HG03139 (cell line): ENCODE results near the gene FIGLA.

Experiments
- ATAC-seq: cut with Tn5 transposase; IDR thresholded peaks from one replicate; pipeline ENCODE4 v1.9.1; 2021; ENCODE audit not compliant: unreplicated experiment

Gene FIGLA

DNA sequence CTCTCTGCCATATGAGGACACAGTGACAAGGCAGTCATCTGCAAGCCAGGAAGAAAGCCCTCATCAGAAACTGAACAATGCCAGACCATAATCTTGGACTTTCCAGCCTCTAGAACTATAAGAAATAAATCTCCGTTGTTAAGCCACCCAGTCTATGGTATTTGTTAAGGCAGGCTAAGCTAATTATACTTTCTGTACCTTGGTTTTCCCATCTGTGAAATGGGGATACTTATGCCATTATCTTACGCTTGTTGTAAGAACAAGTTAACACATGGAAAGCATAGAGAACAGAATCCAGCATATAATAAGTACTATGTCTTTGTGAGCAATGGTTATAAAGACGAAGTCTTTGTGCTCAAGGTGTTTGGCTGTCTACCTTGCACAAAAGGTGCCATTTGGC lies 14.2 kb downstream of the FIGLA start:
- ATAC-seq = no peak

DNA sequence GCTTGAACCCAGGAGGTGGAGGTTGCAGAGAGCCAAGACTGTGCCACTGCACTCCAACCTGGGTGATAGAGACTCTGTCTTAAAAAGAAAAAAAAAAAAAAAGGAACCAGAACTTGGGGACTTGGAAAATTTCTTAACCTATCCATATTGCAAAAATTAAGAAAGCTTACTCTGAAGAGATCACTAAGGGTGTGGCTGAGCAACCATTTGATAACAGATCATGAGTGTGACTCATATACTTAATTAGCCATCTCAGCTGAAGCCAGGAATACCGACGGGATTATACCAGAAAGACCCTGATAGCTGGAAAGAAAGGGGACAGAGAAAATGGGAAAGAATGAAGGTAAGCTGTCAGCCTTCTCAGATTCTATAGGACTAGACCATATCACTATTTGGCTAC lies 15.3 kb downstream of the FIGLA start:
- no peak for ATAC-seq

DNA sequence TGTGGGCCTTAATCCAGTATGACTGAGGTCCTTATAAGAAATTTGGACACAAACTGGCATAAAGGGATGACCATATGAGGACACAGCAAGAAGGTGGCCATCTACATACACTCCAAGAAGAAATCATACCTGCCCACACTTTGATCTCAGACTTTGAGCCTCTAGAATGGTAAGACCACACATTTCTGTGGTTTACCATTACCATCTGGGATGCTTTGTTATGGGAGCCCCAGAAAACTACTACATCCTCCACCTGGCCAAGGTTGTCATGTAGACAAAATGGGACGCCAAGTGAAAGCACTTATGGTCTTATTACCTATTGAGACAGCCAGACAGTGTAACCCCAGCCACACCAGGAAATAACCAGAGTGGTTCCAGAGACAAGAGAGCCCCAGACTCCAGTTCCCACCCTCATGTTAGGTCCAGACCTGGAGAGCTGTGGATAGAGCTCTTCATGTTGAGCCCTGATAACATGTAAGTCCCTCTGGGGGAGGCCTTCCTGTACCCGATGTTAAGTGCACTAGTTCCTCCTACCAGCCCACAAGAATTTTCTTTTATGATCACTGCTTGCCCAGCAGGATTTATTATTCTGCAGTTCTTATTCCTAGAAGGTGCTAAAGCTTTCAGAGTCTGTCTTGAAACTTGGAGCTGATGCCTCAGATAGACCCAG lies 17.8 kb downstream of the FIGLA start:
- ATAC-seq = no peak

DNA sequence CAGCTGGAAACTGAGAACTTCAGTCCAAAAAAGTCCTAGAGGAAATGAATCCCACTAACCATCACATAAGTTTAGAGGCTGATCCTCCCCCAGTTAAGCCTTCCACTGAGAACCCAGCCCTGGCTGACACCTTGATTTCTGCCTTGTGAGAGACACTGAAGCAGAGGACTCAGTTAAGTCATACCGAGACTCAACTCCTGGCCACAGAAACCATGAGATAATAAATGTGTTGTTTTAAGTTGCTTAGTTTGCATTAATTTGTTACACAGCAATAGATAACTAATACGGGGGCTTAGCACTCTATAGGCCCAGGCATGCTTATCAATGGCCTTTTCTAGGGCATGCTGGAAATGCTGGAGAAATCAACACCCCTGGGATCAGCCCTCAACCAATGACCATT lies 19.0 kb downstream of the FIGLA start:
- peak; percentile 63 for ATAC-seq

DNA sequence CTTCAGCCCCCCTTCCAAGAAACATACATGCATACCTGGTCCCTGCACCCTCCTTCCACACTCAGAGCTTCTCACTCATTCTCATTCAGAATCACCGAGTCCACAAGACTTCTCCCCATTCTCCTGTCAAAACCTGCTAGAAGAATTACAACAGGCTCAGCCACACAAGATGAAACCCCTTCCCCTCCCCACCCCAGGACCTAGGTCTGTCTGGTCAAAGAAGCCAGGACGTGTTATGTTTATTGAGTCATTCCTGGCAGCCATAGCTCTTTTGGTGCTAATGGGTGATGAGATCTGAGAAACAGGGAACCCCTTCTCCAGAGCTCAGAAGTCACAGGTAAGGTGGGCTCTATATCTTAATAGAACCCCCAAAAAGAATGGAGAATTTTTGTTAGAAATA lies 21.0 kb downstream of the FIGLA start:
- no peak for ATAC-seq

DNA sequence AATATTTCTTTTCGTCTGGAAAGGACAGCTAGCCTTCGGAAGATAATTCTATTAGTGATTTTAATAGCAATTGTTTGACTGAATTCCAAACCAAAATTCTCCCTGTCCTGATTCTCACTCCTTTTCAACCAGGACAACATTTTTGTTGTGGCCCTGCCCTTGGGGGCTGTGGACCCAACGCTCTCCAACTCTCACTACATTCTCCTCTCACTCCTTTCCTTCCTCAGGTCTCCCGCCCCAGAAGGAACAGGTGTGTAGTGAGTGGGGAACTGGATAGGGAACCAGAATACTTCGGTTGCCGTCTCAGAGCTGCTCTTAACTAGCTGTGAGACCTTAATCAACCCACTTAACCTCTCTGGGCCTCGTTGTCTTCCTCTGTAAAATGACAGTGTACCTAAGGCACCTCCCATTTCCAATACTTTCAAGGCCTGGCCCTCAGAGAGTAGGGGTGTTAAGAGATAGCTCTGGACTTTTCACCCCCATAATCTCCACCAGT lies 21.8 kb downstream of the FIGLA start:
- no peak for ATAC-seq

DNA sequence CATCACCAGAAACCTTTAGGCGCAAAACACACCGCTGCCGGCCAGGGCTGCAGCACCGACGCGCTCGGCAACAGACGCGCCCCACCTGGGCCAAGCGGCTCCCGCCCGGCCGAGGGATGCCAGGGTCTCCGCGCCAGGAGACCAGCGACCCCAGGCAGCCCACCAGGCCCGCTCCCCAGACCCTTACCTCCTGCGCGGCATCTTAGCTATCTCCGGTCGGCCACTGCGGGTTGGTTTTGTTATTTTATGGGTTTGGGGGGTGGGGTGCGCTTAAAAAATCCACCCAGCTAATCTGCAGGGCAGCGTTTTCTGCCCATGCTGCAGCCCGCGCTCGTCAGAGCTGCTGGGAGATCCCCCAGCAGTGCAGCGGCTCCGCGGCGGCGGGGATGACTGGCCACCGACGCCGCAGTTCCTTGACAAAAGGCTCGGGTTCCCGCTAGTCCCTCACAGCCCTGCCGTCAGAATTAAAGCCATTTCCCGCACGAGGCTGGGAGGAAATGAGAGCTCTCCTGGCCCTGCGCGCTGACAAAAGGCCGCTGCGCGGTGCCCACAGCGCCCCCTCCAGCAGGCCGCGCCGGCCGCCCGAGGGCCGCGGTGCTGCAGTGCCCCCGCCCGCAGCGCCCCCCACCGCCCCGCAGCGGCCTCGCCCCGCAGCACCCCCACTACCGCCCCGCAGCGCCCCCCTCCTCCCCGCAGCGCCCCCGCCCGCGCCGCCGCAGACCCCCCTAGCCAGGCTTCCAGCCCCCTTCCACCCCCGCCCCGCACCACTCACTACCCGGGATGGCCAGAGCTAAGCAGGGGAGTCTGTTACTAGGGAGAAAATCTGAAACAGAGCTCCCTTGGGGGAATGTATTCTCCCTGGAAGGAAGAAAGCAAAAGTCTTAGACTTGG lies 22.5 kb downstream of the FIGLA start, which contains the start of gene ADD2:
TSS of gene ADD2 (minus strand) at position 502 of the 891 bp plus-strand sequence. CDS start 61,792 bp downstream, outside the sequence.
- ATAC-seq = no peak

DNA sequence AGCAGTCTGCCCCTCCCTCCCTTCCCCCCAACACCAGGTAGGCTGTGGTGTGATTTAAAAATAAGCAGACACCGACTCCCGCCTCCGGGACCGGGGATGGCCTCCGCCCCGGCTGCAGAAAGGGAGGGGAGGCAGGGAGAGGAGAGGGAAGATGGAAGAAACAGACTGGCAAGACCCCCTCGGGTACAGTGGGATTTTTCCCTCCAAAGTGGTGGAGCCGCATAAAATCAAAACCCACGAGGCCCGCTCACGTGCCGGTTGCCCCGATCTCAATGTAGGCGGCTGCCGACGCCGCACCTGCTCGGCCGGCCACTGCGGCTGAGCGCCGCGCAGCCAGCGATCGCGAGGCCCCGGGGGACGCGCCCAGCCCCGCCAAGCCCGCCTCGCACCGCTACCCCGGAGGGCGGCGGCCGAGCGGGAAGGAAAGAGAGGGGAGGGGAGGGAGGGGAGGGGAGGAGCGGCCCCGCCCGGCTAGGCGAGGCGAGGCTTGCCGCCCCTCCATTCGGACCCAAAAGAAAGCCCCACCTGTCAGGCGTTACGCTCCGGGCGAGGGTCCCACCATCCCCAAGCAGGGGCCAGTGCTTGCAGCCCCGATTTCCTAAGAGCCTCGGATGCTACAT lies 23.3 kb downstream of the FIGLA start:
- no peak for ATAC-seq

DNA sequence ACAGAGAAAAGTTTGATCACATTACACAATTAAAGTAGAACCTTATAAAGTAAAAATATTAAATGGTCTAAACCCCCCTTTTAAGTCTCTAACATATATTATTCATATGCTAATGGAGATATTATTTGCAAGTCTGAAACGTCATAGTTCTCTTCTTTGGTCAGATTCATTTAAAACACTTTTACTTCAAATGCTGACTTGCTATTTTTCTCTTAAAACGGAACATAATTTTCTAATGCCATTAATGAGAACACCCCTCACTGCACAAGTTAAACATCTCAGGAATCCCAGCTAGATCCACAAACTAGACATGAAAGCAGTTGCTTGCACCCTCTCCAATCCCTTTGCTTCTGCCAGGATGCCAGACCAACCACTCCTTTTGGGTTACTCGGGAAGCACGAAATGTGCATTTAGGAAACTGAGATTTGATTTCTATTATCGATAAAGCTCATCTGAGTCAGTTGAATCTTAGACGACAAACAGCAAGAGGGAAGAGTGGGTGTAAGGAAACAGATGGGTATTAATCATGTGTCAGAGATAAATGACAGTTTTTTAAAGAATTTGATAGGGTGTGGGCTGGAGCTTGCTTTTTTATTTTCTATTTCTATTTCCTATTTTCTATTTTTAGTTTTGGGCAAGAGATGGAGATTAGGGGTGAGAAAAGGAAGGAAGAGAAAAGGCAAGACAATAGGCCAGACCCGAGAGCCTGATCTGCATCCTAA lies 23.9 kb downstream of the FIGLA start:
- ATAC-seq = no peak

DNA sequence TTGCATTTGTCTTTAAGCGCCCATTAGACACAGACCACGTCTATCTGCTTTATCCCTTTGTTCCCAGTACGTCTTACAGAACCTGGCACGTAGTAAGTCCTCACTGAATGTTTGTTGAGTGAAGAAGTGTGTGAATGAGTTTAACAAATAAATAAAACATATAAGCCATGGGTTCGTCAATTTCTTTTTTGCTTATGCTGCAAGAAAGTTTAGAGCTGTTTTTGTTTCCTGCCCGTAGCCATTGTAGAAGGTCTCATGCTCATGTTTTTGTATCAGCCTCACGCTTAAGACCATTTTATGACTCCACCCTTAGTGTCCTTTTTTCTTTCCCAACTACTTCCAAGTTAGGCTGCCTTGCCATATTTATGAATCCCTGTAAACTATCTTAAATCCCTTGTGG lies 24.9 kb downstream of the FIGLA start:
- no peak for ATAC-seq

DNA sequence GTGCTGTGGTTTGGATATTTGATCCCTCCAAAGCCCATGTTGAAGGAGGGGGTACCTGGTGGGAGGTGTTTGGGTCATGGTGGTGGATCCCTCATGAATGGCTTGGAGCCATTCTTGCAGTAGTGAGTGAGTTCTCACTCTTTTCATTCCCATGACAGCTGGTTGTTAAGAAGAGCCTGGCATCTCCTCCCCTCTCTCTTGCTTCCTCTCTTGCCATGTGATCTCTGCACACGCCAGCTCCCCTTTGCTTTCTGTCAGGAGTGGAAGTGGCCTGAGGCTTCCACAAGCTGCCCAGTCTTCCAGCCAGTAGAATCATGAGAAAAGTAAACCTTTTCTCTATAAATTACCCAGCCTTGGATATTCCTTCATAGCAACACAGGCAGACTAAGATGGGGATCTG lies 31.0 kb downstream of the FIGLA start:
- ATAC-seq = no peak

DNA sequence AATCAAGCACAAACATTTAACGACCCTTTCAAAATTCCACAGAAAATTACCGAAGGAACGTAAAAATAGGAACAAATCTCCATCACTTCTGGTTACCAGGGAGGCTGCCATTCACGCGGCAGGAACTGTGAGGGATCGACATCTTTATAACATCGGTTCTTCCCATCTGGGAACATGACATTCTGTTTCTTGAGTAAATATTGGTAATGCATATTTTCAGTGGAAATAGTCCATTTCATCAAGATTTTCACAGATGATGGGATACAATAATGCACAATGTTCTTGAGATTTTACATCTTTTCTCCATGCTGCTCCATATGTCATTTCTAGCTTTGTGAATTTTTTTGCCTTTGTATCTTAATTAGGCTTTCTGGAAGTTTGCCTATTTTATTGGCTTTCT lies 32.5 kb downstream of the FIGLA start:
- ATAC-seq = no peak

DNA sequence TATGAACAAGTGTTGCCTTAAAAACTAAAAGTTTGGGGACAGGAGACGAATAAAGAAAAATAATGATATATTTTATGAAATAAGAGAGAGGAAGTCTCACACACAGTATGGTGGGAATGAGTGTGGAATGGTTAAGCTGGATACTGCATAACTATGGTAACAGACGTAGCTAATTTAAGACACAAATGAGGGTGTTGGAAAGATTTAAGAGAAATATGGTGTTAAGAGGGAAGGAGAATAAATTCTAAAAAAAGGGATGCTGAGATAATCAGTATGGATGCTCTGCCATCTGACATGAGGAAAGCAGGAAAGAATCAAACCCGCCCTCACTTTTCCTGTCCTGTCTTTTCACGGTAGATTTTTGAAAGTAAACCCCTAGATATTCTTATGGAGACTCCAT lies 33.1 kb downstream of the FIGLA start:
- ATAC-seq = no peak

DNA sequence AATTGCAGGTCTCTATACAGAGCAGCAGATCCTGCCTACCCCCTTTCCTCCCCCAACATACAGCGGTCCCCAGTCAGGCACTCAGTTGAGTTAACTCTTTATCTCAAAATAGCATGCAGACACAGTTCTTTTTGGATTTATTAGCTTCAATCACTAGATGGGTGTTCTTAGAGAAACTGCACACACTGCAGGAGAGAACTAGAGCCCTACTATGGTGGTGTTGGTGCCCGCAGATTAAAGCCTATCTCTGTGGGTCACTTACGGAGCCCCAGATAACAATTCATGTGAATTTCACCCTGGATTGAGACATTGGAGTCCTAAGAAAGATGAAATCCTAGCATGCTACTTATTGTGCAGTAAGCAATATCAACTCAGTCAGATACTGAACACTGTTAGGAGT lies 34.3 kb downstream of the FIGLA start:
- ATAC-seq = no peak

DNA sequence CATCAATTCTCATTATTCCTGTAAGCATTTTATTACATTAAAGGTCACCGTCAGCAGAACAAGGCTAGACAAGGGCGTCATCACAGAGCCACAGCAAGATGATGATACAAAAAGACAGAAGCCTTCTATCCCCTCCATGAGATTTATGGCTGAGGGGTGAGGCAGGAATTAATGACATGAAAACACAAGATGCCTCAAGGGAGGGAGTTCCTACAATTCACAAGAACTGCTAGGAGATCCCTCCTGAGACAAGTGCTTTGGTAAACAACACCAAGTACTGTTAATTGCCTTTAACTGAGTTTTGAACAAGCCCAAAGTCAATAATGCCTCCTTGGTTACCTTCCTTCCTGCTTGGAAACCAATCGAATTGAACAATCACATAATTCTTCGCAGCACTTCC lies 36.5 kb downstream of the FIGLA start:
- ATAC-seq = no peak

DNA sequence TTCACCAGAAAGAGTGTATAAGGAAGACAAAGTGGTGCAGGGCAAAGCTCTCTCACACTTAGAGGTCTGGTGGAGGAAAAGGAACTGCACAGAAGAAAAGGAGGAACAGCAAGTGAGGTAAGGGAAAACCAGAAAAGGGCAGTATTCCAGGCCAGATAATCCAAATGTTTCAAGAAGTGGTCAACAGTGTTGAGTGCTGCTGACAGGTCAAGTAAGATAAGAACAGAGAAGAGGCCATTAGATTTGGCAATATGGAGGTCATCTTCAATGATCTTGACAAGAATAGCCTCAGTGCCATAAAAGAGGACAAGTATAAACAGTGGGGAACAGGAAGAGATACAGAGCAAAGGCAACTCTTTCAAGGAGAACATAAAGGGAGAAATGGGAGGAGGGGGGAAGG lies 37.4 kb downstream of the FIGLA start:
- ATAC-seq = no peak

DNA sequence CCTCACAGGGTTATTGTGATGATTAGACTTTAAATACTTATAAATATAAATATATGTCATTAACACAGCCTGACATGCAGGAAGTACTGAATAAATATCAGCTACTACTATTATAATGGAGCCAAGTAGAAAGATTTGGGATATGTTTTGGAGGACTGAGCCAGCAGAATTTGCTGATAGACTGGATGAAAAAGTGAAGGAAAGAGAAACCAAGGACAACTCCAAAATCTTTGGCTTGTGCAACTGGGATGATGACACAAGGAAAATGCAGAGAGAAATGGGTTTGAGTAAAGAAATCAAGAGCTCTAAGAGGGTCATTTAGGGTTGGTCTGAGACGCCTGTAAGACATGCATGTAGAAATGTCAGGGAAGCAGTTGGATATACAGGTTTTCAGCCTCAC lies 38.0 kb downstream of the FIGLA start:
- no peak for ATAC-seq

DNA sequence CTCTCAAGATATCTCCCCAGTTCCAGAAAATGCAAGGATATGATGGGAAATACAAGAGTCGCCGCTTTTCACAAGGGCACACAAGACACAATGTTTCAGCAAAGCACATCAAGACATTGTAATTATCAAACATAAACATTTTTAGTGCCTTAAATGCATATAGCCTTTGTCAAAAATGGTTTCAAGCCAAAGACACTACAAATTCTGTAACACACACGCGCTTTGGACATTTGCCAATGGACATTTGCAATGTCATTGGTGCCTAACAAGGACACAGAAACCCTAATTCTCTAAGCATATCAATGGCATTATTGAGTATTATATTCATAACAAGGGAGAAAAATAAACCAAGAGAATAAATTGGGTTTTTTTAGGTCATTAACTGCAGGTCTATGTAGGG lies 38.6 kb downstream of the FIGLA start:
- no peak for ATAC-seq

DNA sequence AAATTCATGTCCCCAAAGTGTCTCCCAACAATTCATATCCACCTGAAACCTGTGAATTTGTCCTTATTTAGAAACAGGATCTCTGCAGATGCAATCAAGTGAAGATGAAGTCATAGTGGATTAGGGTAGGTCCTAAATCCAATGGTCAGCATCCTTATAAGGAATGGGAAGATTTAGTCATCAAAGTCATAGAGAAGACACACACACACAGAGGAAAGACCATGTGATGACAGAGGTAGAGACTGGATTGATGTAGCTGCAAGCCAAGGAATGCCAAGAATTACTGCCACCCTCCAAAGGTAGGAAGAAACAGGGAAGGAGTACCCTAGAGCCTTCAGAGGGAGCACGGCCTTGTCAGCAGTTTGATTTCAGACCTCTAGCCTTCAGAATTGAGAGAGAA lies 40.1 kb downstream of the FIGLA start:
- no peak for ATAC-seq

DNA sequence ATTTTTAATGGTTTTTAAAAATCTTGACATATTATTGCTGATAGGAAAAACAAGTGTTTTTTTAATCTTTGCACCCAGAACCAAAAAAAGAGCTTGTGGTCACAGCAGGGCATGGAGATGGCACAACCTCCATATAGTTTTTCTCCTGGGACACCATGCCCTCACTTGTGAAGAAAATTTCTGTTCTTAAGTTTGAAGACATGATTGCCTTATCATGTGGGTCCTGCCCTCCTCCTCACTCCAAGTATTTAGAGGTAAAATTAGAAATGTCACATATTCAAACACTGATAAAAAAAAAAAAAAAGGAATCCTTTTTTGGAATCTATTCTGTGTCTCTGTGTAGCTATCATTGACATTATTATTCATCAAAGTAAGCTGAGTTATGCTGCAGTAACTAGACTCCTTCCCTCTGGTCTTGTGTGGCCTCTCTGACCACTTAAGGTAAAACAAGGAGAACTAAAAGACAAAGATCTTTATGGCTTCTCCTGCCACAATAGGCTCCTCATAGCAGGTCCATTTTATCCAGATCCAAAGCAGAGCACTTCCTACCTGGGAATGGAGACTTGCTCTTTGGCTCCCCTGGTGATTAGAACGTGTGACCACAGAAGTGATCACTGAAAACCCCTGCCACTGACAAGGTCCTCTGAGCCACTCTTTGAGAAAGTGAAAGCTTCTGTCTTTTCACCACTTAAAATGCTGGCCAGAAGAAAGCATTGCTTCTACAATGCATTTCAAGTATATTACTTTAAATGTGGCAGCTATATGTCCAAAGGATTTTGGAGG lies 42.2 kb downstream of the FIGLA start:
- no peak for ATAC-seq
